ENCODE results near the gene GTSF1L. TPM values are rescaled to one million over a fixed set of nuclear protein-coding genes. Genes with fewer than 3 reads are reported as not detected.

GTSF1L gene
- polyA plus RNA-seq, 1 experiment = not detected

- ChIA-PET CTCF (no interaction called here), POLR2A (no interaction called here)
- Histone ChIP-seq H3K27me3 (ENCODE audit: control insufficient read depth, insufficient read depth, low read length) (no peaks in the 10 kb centered on the region), H3K36me3 (ENCODE audit: control insufficient read depth, insufficient read depth, low read length) (no peaks in the 10 kb centered on the region; the same call in none of the 2 replicates), H3K4me3 (ENCODE audit: low read depth, low read length) (no peak overlapping the region)
- TF ChIP-seq CTCF (IDR thresholded peaks at IDR 0.05; ENCODE audit: insufficient read depth, low read depth, low read length) = no peak
- DNase-seq (ENCODE audit: low read depth) = no peak
Measured at GRCh38 chr20:43715511-43715910, 11.3 kb downstream of the GTSF1L start.

- CTCF ChIA-PET = no interaction called here
- no peak for DNase-seq (ENCODE audit: low read depth)
- no peaks in the 10 kb centered on the region for H3K27me3 ChIP-seq (ENCODE audit: control insufficient read depth, insufficient read depth, low read length)
- TF ChIP-seq CTCF (IDR thresholded peaks at IDR 0.05; ENCODE audit: insufficient read depth, low read depth, low read length) = no peak
- H3K36me3 ChIP-seq (ENCODE audit: control insufficient read depth, insufficient read depth, low read length) = no peaks in the 10 kb centered on the region; the same call in none of the 2 replicates
- POLR2A ChIA-PET = no interaction called here
- no peak overlapping the region for H3K4me3 ChIP-seq (ENCODE audit: low read depth, low read length)
Measured at GRCh38 chr20:43715044-43715443, 11.8 kb downstream of the GTSF1L start.

- Histone ChIP-seq H3K27me3 (ENCODE audit: control insufficient read depth, insufficient read depth, low read length) (no peaks in the 10 kb centered on the region), H3K36me3 (ENCODE audit: control insufficient read depth, insufficient read depth, low read length) (no peaks in the 10 kb centered on the region; the same call in none of the 2 replicates), H3K4me3 (ENCODE audit: low read depth, low read length) (no peak overlapping the region)
- no peak for DNase-seq (ENCODE audit: low read depth)
- ChIA-PET POLR2A (interaction anchor here (0.5 kb wide), 1 partner anchor 10 kb away, joined by 3 read pairs; no protein-coding TSS in a partner anchor), CTCF (no interaction called here)
- TF ChIP-seq CTCF (IDR thresholded peaks at IDR 0.05; ENCODE audit: insufficient read depth, low read depth, low read length) = no peak
Measured at GRCh38 chr20:43711098-43711654, 15.6 kb downstream of the GTSF1L start.

- H3K36me3 ChIP-seq (ENCODE audit: control insufficient read depth, insufficient read depth, low read length) = no peaks in the 10 kb centered on the region; the same call in none of the 2 replicates
- no peak for DNase-seq (ENCODE audit: low read depth)
- CTCF ChIA-PET = no interaction called here
- TF ChIP-seq CTCF (IDR thresholded peaks at IDR 0.05; ENCODE audit: insufficient read depth, low read depth, low read length) = no peak
- POLR2A ChIA-PET = interaction anchor here (0.5 kb wide), 1 partner anchor 9 kb away, joined by 3 read pairs; no protein-coding TSS in a partner anchor
- no peaks in the 10 kb centered on the region for H3K27me3 ChIP-seq (ENCODE audit: control insufficient read depth, insufficient read depth, low read length)
- H3K4me3 ChIP-seq (ENCODE audit: low read depth, low read length) = no peak overlapping the region
Measured at GRCh38 chr20:43710370-43711044, 16.3 kb downstream of the GTSF1L start.

GRCh38 chr20:43702502-43702901 lies 24.3 kb downstream of the GTSF1L start:
- Histone ChIP-seq H3K27me3 (ENCODE audit: control insufficient read depth, insufficient read depth, low read length) (no peaks in the 10 kb centered on the region), H3K36me3 (ENCODE audit: control insufficient read depth, insufficient read depth, low read length) (no peaks in the 10 kb centered on the region), H3K4me3 (ENCODE audit: low read depth, low read length) (no peak overlapping the region)
- ChIA-PET POLR2A (no interaction called here), CTCF (interaction anchor here (1.2 kb wide), 1 partner anchor 378 kb away, joined by 3 read pairs; no protein-coding TSS in a partner anchor)
- no peak for TF ChIP-seq CTCF (IDR thresholded peaks at IDR 0.05; ENCODE audit: insufficient read depth, low read depth, low read length)
- no peak for DNase-seq (ENCODE audit: low read depth)

Data from BJ (cell line).